ENCODE results near the gene EPB41L3.

DNA sequence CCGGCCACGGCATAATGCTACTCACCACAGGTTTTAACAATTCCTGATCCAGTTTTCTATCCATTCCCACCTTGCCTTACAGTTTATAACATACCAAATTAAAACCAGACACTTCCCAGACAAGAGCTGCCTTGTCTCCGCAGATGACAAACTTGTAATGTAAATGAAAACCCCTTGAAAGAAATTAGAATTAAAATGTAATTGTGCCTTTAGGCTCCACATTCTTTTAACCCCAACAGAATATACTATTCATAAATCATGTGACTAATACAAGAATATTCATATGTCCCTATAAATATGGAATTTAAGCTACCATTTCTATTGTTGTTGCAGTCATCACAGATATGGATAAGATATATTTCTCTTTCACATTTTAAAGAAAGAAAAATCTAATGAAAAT, 178.4 kb downstream of the EPB41L3 start:
- TF ChIP-seq, protein P1, sequence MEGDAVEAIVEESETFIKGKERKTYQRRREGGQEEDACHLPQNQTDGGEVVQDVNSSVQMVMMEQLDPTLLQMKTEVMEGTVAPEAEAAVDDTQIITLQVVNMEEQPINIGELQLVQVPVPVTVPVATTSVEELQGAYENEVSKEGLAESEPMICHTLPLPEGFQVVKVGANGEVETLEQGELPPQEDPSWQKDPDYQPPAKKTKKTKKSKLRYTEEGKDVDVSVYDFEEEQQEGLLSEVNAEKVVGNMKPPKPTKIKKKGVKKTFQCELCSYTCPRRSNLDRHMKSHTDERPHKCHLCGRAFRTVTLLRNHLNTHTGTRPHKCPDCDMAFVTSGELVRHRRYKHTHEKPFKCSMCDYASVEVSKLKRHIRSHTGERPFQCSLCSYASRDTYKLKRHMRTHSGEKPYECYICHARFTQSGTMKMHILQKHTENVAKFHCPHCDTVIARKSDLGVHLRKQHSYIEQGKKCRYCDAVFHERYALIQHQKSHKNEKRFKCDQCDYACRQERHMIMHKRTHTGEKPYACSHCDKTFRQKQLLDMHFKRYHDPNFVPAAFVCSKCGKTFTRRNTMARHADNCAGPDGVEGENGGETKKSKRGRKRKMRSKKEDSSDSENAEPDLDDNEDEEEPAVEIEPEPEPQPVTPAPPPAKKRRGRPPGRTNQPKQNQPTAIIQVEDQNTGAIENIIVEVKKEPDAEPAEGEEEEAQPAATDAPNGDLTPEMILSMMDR (IDR thresholded peaks at IDR 0.05 in 8 of 11, conservative IDR thresholded peaks at IDR 0.05 in 3 of 11): no peak
- no peak for TF ChIP-seq POLR2A (IDR thresholded peaks at IDR 0.05)
- no peak for TF ChIP-seq POLR2AphosphoS5 (IDR thresholded peaks at IDR 0.05)

All from spleen (tissue), 7 donors.